Activated gamma-delta T cell (primary cell): ENCODE data around the gene DNASE1L2.
A peak's percentile ranks its signal among the peaks of the same experiment; 100 is the strongest.
"Not testable (repeated sequence)": the region's sequence is repeated elsewhere in the genome, so short reads cannot be mapped to it uniquely, and the experiment has no call there.

Source experiments
- DNase-seq: peaks from one replicate; lab custom pipeline; 2025; lab: John Stamatoyannopoulos, UW

The DNASE1L2 gene

GRCh38 chr16:2238838-2239675 is 2.8 kb downstream of the DNASE1L2 start:
- no peak for DNase-seq

- DNase-seq: not testable (repeated sequence)
Observed at GRCh38 chr16:2240331-2240730, 4.1 kb downstream of the DNASE1L2 start.

GRCh38 chr16:2242598-2242997 is 6.4 kb downstream of the DNASE1L2 start:
- DNase-seq: no peak

- no peak for DNase-seq
Observed at GRCh38 chr16:2243031-2243528, 6.8 kb downstream of the DNASE1L2 start.

- DNase-seq: no peak
Observed at GRCh38 chr16:2243781-2244180, 7.5 kb downstream of the DNASE1L2 start.

- DNase-seq: no peak
Observed at GRCh38 chr16:2244301-2244700, 8.1 kb downstream of the DNASE1L2 start.

- no peak for DNase-seq
Observed at GRCh38 chr16:2244926-2245795, 8.9 kb downstream of the DNASE1L2 start.

GRCh38 chr16:2246301-2246885 is 10.1 kb downstream of the DNASE1L2 start:
- no peak for DNase-seq

- DNase-seq: no peak
Observed at GRCh38 chr16:2250652-2251295, 14.5 kb downstream of the DNASE1L2 start.

- DNase-seq: peak; percentile 69
Observed at GRCh38 chr16:2251296-2252111, 15.3 kb downstream of the DNASE1L2 start, which contains the start of gene ECI1. TSS of gene ECI1 (minus strand) at chr16:2251587. CDS start at chr16:2251566, 21 bp downstream.

- DNase-seq: no peak
Observed at GRCh38 chr16:2252806-2253148, 16.5 kb downstream of the DNASE1L2 start.

- DNase-seq: no peak
Observed at GRCh38 chr16:2253293-2253692, 17.0 kb downstream of the DNASE1L2 start.

GRCh38 chr16:2256531-2257140 is 20.4 kb downstream of the DNASE1L2 start:
- no peak for DNase-seq

GRCh38 chr16:2257726-2258125 is 21.5 kb downstream of the DNASE1L2 start:
- no peak for DNase-seq

- DNase-seq: not testable (repeated sequence)
Observed at GRCh38 chr16:2258530-2258929, 22.3 kb downstream of the DNASE1L2 start.

- DNase-seq: no peak
Observed at GRCh38 chr16:2260250-2260649, 24.0 kb downstream of the DNASE1L2 start.

- DNase-seq: not testable (repeated sequence)
Observed at GRCh38 chr16:2263026-2263425, 26.8 kb downstream of the DNASE1L2 start.

- not testable (repeated sequence) for DNase-seq
Observed at GRCh38 chr16:2266887-2267286, 30.6 kb downstream of the DNASE1L2 start.

- DNase-seq: peak; percentile 68
Observed at GRCh38 chr16:2267505-2267912, 31.3 kb downstream of the DNASE1L2 start.

GRCh38 chr16:2267913-2268666 is 31.8 kb downstream of the DNASE1L2 start, which contains the start of gene RNPS1:
TSS of gene RNPS1 (minus strand) at chr16:2268126. CDS start at chr16:2264643, 3,483 bp downstream.
- peak; percentile 95 for DNase-seq
